Ovary (tissue), 9 donors: ENCODE results near the gene LETM1. TPM values are rescaled to one million over a fixed set of nuclear protein-coding genes. Genes with fewer than 3 reads are reported as not detected.

Source experiments
- DNase-seq, 5 donors: peaks; one replicate each; pipeline ENCODE4 v3.0.0-alpha.2; 2019 to 2020
- H3K27ac ChIP-seq, 2 donors: fragments of 200-600 bp; one replicate each; pipeline versions ENCODE4 v1.5.1 to v1.8.0; 2019 to 2022
- H3K27me3 ChIP-seq: fragments of 200-600 bp; one replicate; pipeline ENCODE4 v1.8.0; 2022
- H3K36me3 ChIP-seq: fragments of 200-600 bp; sonication (generic); one replicate; pipeline ENCODE4 v1.5.1; 2019
- H3K4me1 ChIP-seq: one replicate; pipeline ENCODE4 v1.8.1; 2013; ENCODE audit warnings: mild to moderate bottlenecking, moderate library complexity; ENCODE audit not compliant: insufficient read depth
- H3K4me3 ChIP-seq: fragments of 200-600 bp; sonication (generic); one replicate; pipeline ENCODE4 v1.5.1; 2017
- H3K9me3 ChIP-seq, 2 donors: fragments of 200-600 bp in 1 of 2; sonication (generic) in 1 of 2; one replicate each; pipeline versions ENCODE4 v1.5.1 to v1.8.1; 2013 to 2019; ENCODE audit warnings: mild to moderate bottlenecking in 1 of 2, moderate library complexity in 1 of 2
- CTCF ChIP-seq, 3 donors: fragments of 450-650 bp in 2 of 3; fragments of 200-600 bp in 1 of 3; IDR thresholded peaks; one replicate each; pipeline versions ENCODE4 v1.5.1 to v1.8.0; 2016 to 2022; ENCODE audit warnings: antibody characterized with exemption in 3 of 3, mild to moderate bottlenecking in 1 of 3
- EP300 ChIP-seq: sonication (generic); formaldehyde crosslinking; IDR thresholded peaks from one replicate; pipeline ENCODE4 v1.6.1; 2017; ENCODE audit warnings: antibody characterized with exemption
- POLR2A ChIP-seq: fragments of 450-650 bp; IDR thresholded peaks from one replicate; pipeline ENCODE4 v1.6.1; 2017; ENCODE audit warnings: antibody characterized with exemption, mild to moderate bottlenecking, moderate library complexity
- WGBS, 3 donors: extraction: QIAGEN DNeasy Blood & Tissue Kit in 1 of 3; methylation state at CpG; one replicate each; pipeline versions ENCODE4 v1.1.5 to v1.1.7; 2013 to 2017; 5-methylcytosine and 5-hydroxymethylcytosine counted together
- intact Hi-C, 4 donors: fragments of 100-400 bp; cut with DNase I; formaldehyde crosslinking; loops; one replicate each; pipeline versions ENCODE4 v1.11.0 to v1.15.1; 2022 to 2023
- polyA plus RNA-seq, 2 donors: library from polyadenylated mRNA; stranded (reverse); fragments of 200-250 nt in 1 of 2; fragments of 350-450 nt in 1 of 2; fragmentation: Illumina TruSeq in 1 of 2; extraction: RNeasy Lipid Tissue Mini Kit (QIAGEN cat#74804) in 1 of 2; gene quantifications; one replicate each; pipeline ENCODE4 v1.2.3, GENCODE V29; 2013 to 2014
- total RNA-seq, 7 donors: library from RNA; depleted of rRNA in 2 of 7; stranded (reverse); fragments of >200 nt in 2 of 7; fragmentation: NEBNext Ultra II Directional in 3 of 7; extraction: Animal tissue kit (Norgen Biotek cat#: 25700) in 3 of 7; gene quantifications; one replicate each; pipeline versions ENCODE4 v1.1.0 to v1.2.4, GENCODE V29; 2016 to 2023
- donor health status: DM: no; HTN: no; CAD: no; lungs with moderate emphysema.
- donor health status: DM: no; HTN: no; CAD: no.
- donor health status: Bipolar disorder and iron deficiency.
- donor health status: DM: yes; HTN: yes; CAD: no.
- donor health status: DM: no; HTN: no; CAD: no.
- donor health status: DM: yes; HTN: yes; CAD: no.

Gene LETM1
- total and polyA plus RNA-seq, 9 donors, result 9.3 to 43.6 (median 30.5) TPM

GRCh38 chr4:1901127-1901526 lies 45.2 kb upstream of the LETM1 start:
- Histone ChIP-seq H3K9me3 (no peaks in the 10 kb centered on the region), H3K4me3 (no peak overlapping the region), H3K36me3 (no peaks in the 10 kb centered on the region), H3K27ac (no peak overlapping the region), H3K4me1 (peaks cover 1% of the 10 kb centered on the region), H3K27me3 (no peaks in the 10 kb centered on the region)
- no peak for DNase-seq
- TF ChIP-seq EP300, result no peak
- no peak for TF ChIP-seq CTCF (IDR thresholded peaks at IDR 0.05)
- TF ChIP-seq POLR2A, result no peak
- WGBS, 3 donors, result 76 to 78% (median 78%) methylated on average over 6 of the region's 6 CpGs
- intact Hi-C loops, result no loop called here

GRCh38 chr4:1900624-1901023 lies 44.7 kb upstream of the LETM1 start:
- Histone ChIP-seq H3K4me3 (no peak overlapping the region), H3K27me3 (no peaks in the 10 kb centered on the region), H3K9me3 (no peaks in the 10 kb centered on the region), H3K36me3 (no peaks in the 10 kb centered on the region), H3K4me1 (peaks cover 1% of the 10 kb centered on the region), H3K27ac (no peak overlapping the region)
- intact Hi-C loops, result no loop called here
- 87 to 88% (median 87%) methylated on average over 16 of the region's 16 CpGs for WGBS, 3 donors
- TF ChIP-seq EP300 (no peak), CTCF (IDR thresholded peaks at IDR 0.05) (no peak), POLR2A (no peak)
- no peak for DNase-seq

GRCh38 chr4:1900087-1900433 lies 44.1 kb upstream of the LETM1 start:
- Histone ChIP-seq H3K9me3 (no peaks in the 10 kb centered on the region), H3K27me3 (no peaks in the 10 kb centered on the region), H3K36me3 (no peaks in the 10 kb centered on the region), H3K4me3 (no peak overlapping the region), H3K4me1 (peaks cover 1% of the 10 kb centered on the region), H3K27ac (no peak overlapping the region)
- intact Hi-C loops, result no loop called here
- TF ChIP-seq EP300 (no peak), POLR2A (no peak), CTCF (IDR thresholded peaks at IDR 0.05) (no peak)
- DNase-seq, result no peak

GRCh38 chr4:1899149-1900086 lies 43.5 kb upstream of the LETM1 start:
- intact Hi-C loops, result loop anchor here (5.0 kb wide), 1 partner anchor 152 kb away; no protein-coding TSS in a partner anchor
- TF ChIP-seq EP300 (no peak), CTCF (IDR thresholded peaks at IDR 0.05) (peak; percentile 78 to 79 (median 78)), POLR2A (no peak)
- peak; percentile 50 to 72 (median 65) for DNase-seq
- Histone ChIP-seq H3K4me3 (no peak overlapping the region), H3K9me3 (no peaks in the 10 kb centered on the region), H3K27me3 (no peaks in the 10 kb centered on the region), H3K4me1 (peaks cover 1% of the 10 kb centered on the region), H3K27ac (no peak overlapping the region), H3K36me3 (no peaks in the 10 kb centered on the region)
- 25 to 26% (median 25%) methylated on average over 15 of the region's 15 CpGs for WGBS, 3 donors
